ENCODE measurements around the gene STAG1. TPM values are rescaled to one million over a fixed set of nuclear protein-coding genes. Genes with fewer than 3 reads are reported as not detected.
"Not testable (repeated sequence)": the region's sequence is repeated elsewhere in the genome, so short reads cannot be mapped to it uniquely, and the experiment has no call there.

STAG1 gene
- total RNA-seq, 1 donor from 2014 or later, result 22.3 TPM

DNA sequence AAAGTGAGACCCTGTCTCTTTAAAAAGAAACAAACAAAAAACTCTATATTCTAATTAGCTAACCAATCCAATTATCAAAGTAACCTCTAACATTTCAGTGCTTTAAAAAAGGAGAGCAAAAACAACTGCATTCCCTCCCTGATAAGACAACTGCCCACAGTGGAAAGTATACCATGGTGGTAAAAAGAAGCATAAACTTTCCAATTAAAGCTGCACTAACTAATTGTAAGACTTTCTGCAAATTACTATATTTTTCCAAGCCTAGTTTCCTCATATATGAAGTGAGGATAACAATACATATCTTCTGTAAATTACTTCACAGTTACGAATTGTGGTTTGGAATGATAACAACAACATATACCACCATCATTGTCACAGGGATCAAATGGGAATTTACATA, 35.5 kb downstream of the STAG1 start:
- DNase-seq (no peak), ATAC-seq (no peak)
- intact Hi-C loops (cut with micrococcal nuclease), result no loop called here

DNA sequence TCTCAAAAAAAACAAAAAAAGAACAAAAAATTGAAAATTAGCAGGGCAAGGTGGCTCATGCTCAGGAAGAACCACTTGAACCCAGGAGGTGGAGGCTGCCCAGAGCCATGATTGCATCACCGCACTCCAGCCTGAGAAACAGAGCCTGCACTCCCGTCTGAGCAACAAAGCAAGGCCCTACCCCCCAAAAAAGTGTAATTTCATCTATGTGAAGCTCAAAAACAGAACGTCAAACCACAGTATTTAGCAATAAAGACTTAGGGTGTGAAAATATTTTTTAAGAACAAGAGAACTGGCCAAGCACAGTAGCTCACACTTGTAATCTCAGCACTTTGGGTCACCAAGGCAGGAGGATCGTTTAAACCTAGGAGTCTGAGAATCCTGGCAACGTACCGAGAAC, 38.2 kb downstream of the STAG1 start:
- DNase-seq, result no peak
- intact Hi-C loops (cut with micrococcal nuclease), result no loop called here
- ATAC-seq, result no peak

DNA sequence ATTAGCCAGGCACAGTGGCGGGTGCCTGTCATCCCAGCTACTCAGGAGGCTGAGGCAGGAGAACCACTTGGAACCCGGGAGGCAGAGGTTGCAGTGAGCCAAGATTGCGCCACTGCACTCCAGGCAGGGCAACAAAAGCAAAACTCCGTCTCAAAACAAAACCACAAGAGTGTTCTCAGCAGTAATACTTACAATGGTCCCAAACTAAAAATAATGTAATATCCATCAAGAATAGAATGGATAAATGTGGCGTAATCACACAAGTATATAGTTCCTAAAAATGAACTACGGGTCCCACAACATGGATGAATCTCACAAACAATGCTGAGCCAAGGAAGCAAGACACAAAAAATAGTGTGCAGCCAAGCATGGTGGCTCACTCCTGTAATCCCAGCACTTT, 39.2 kb downstream of the STAG1 start:
- ATAC-seq, result no peak
- DNase-seq, result no peak
- intact Hi-C loops (cut with micrococcal nuclease), result no loop called here

DNA sequence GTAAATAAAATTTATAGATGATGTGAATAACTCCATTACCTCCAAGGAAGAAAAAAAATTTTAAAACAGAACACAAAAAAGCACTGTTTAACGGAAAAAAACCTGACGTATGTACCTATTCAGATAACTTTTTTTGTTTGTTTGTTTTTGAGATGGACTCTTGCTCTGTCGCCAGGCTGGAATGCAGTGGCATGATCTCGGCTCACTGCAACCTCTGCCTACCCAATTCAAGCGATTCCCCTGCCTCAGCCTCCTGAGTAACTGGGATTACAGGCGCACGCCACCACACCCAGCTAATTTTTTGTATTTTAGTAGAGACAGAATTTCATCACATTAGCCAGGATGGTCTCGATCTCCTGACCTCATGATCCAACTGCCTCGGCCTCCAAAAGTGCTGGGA, 40.3 kb downstream of the STAG1 start:
- intact Hi-C loops (cut with micrococcal nuclease); ATAC-seq; DNase-seq: not testable (repeated sequence)

DNA sequence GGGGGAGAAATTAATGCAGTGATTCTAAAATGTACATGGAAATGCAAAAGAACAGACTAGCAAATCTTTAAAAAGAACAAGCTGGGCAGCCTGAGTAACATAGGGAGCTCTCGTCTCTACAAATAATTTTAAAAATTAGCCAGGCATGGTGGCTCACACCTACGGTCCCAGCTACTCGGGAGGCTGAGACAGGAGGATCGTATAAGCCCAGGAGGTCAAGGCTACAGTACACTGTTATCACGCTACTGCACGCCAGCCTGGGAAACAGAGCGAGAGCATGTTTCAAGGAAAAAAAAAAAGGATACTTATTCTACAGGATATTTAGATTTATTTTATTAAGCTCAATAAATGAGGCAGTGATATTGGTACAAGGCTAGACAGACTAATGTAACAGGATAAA, 40.9 kb downstream of the STAG1 start:
- DNase-seq (no peak), ATAC-seq (no peak)
- intact Hi-C loops (cut with micrococcal nuclease), result no loop called here

DNA sequence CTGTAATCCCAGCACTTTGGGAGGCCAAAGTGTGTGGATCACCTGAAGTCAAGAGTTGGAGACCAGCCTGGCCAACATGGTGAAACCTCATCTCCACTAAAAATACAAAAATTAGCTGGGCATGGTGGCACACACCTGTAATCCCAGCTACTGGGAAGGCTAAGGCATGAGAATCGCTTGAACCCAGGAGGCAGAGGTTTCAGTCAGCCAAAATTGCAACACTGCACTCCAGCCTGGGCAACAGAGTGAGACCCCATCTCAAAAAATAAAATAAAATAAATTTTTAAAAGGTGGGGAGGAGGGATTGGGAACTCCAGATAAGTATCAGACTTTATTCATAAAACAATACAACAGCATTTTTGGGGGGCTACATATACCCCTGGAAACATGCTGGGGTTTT, 42.4 kb downstream of the STAG1 start:
- DNase-seq; intact Hi-C loops (cut with micrococcal nuclease); ATAC-seq: not testable (repeated sequence)

DNA sequence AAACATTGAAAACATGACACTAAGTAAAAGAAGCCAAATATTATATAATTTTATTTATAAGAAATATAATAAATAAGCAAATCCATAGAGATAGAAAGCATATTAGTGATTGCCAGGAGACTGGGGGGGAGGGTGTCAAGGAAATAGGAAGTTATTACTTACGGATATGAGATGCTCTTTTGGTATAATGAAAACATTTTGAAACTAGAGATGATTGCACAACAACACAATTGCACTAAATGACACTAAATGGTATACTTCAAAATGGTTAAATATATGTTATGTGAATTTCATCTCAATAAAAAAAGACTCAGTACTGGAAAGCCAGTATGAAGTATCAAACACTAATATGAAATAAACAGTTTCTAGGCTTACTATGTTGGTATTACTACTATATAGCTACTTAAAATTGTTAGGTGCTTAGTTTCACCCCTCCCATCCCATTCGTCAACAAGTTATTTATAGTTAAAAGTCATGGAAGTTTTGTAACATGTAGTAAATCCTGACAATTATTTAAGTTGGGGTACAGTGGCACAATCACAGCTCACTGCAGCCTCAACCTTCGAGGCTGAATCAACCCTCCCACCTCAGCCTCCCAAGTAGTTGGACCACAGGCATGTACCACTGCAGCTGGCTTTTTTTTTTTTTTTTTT, 43.7 kb downstream of the STAG1 start:
- ATAC-seq, result no peak
- DNase-seq, result no peak
- intact Hi-C loops (cut with micrococcal nuclease), result no loop called here

DNA sequence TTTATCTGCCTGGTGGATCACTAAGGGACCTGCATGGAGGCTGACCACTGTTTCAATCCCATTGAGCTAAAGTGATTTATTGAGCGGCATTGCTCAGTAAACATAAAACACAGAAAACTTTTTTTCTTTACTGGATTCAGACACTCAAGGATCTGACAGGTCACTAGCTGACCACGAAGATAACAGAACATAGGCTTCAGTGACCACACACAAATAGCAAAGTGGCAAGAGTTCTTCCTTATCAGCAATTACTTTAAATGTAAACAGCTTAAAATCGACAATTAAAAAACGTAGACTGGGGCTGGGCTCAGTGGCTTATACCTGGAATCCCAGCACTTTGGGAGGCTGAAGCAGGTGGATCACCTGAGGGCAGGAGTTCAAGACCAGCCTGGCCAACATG, 48.7 kb downstream of the STAG1 start:
- intact Hi-C loops (cut with micrococcal nuclease), result no loop called here
- no peak for ATAC-seq

DNA sequence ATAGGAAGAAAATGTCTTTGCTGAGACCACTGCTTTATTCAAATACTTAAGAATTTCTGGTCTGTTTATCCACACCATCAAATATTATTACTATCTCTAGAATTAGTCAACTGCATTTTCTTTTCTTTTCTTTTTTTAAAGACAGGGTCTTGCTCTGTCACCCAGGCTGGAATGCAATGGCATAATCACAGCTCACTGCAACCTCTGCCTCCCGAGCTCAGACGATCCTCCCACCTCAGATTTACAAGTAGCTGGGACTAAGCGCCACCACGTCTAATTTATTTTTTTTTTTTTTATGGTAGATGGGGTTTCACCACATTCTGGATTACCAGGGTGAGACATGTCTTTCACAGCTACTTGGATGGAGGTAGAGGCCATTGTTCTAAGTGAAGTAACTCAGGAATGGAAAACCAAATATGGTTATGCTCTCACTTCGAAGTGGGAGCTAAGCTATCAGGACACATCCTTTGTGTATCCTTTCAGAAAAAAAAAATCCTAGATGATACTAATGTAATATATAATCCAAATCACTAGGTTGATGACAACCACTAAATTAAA, 52.8 kb downstream of the STAG1 start:
- intact Hi-C loops (cut with micrococcal nuclease), result no loop called here
- no peak for DNase-seq
- no peak for ATAC-seq

More for the DNA sequence above, 48.7 kb downstream of the STAG1 start:
- no peak for DNase-seq

DNA sequence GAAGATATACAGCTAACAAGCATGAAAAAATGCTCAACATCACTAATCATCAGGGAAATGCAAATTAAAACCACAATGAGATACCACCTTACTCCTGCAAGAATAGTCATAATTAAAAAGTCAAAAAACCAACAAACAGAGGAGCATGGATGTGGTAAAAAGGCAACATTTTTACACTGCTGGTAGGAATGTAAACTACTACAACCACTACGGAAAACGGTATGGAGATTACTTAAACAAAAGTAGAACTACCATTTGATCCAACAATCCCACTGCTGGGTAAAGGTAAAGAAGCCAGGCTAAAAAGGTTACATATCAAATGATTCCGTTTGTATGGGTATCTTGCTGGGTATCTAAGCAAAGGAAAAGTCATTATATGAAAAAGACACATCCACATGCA, 53.8 kb downstream of the STAG1 start:
- ATAC-seq (no peak), DNase-seq (no peak)
- intact Hi-C loops (cut with micrococcal nuclease), result no loop called here

DNA sequence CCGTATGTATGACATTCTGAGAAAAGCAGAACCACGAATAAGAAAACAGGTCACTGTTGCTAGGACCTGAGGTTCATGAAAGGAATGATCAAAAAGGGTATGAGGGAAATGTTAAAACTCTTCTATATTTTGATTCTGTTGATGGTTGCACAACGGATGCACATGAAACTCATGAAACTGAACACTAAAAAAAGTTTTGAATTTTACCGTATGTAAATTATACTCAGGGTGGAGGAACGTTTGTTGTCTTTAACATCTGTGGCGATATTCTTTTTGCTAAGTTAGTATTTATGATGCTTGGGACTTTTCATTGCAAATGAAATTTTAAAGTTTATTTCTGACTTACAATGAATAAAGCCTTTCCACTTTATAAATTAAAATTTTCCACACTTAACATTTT, 55.4 kb downstream of the STAG1 start:
- intact Hi-C loops (cut with micrococcal nuclease), result no loop called here
- ATAC-seq, result no peak
- DNase-seq, result no peak

DNA sequence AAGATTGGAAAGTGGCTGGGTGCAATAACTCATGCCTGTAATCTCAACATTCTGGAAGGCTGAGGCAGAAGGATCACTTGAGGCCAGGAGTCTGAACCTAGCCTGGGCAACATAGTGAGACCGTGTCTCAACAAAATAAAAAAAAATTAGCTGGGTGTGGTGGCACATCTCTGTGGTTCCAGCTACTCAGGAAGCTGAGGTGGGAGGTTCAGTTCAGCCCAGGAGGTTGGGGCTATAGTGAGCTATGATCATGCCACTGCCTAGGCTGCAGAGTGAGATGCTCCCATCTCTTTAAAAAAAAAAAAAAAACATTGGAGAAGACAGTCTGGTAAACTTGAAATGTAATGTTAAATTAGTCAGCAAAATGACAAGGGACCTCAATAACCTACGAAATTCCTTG, 57.9 kb downstream of the STAG1 start:
- DNase-seq (no peak), ATAC-seq (peak; percentile 17)
- intact Hi-C loops (cut with micrococcal nuclease), result no loop called here

DNA sequence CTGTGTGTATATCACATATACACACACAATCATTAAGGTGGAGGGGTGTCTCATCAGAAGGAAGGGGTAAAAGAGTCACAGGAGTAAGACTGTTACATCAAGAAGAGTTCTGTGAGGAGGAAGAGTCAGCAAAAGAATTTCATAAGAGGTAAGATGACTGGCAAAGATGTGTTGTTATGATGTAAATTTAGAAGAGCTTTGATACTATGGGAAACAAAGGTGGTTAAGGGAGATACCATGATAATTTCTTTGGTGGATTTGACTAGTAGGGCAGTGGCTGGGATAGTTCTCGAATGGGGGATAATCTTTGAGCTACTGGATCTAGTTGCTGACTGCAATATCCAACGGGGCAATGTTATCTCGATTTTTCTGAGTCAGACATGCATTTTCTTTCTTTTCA, 61.6 kb downstream of the STAG1 start:
- intact Hi-C loops (cut with micrococcal nuclease), result no loop called here
- DNase-seq (no peak), ATAC-seq (no peak)

DNA sequence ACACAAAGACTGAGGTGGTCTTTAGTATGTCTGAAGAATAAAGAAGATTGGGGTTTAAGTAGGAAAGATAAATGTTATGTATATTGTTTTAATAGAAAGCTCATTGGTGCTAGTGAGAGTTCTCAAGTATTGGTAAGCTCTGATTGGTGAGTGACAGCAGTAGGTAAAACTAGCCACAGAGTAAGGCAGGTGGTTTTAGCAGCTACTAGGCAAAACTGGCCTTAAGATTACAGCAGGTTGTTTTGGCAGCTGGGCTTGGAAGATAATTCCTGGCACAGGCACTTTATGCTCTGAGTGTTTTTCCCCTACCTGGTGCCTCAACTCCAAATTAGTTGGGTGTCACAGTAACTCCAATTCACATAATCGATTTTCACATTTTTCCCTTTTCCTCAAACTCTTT, 66.3 kb downstream of the STAG1 start:
- DNase-seq, result no peak
- intact Hi-C loops (cut with micrococcal nuclease), result no loop called here
- no peak for ATAC-seq

DNA sequence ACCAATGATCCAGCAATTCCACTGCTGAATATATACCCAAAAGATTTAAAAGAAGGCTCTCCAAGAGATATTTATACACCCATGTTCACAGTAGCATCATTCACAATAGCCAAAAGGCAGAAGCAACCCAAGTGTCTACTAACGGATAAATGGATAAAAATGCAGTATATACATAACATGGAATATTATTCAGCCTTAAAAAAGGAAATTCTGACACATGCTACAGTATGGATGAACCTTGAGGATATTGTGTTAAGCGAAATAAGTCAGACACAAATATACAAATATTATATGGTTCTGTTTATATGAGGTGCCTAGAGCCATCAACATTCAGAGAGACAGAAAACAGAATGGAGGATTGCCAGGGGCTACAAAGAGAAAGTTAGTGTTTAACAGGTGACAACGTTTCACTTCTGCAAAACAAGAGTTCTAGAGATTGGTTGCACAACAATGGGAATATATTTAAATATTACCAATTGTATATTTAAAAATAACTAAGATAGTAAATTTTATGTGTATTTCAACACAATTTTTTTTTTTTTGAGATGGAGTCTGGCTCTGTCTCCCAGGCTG, 69.4 kb downstream of the STAG1 start:
- DNase-seq (no peak), ATAC-seq (no peak)
- intact Hi-C loops (cut with micrococcal nuclease), result no loop called here

DNA sequence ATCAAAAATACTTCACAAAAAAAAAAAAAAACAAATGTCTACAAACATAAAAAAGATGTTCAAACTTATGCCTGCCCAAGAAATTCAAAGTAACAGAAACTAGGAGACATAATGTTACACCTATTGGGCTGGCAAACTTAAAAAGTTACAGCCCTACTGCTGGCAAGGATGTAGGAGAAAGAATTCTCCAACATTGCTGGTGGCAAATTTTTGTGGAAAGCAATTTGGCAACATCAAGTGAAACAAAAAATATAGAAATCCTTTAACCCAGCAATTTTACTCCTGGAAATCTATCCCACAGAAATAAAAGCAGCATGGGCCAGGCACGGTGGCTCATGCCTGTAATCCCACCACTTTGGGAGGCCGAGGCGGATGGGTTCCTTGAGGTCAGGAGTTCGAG, 73.2 kb downstream of the STAG1 start:
- intact Hi-C loops (cut with micrococcal nuclease), result no loop called here
- DNase-seq, result no peak
- no peak for ATAC-seq

DNA sequence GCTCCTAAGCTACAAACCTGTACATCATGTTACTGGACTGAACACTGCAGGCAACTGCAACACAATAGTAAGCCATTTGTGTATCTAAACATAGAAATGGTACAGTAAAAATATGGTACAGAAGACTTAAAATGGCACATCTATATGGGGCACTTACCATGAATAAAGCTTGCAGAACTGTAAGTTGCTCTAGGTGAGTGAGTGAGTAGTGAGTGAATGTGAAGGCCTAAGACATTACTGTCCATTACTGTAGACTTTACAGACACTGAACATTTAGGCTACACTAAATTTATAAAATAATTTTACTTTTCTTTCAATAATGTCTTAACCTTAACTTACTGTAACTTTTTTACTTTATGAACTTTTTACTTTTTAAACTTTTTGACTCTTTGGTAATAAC, 76.2 kb downstream of the STAG1 start:
- no peak for DNase-seq
- intact Hi-C loops (cut with micrococcal nuclease), result no loop called here
- no peak for ATAC-seq

DNA sequence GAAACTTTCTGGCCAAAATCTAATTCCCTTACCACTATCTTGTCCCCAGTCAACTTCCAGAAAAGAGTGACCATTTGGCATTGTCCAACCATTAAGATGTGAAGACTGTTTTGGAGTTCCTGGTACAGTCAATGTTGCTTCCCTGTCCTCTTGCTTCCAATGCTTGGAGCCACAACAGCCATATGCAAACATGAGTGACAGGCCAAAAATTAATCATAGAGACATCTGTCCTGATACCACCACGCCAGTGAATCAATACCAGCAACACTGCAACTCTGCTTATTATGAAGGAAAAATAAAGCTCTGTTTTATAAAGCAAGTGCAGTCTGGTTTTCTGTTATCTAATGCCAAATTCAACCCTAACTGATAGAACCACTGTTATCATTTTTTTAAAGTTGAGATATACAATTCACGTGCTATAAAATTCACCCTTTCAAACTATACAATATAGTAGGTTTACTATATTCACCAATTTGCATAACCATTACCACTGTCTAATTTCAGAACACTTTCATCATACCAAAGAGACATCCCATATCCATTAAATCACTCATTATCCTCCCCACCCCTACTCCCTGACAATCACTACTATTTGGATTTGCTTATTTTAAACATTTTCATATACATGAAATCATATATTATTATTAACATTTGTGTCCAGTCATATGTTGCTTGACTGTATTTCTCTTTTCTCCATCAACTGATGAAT, 76.9 kb downstream of the STAG1 start:
- intact Hi-C loops (cut with micrococcal nuclease), result no loop called here
- ATAC-seq, result no peak
- DNase-seq, result no peak

DNA sequence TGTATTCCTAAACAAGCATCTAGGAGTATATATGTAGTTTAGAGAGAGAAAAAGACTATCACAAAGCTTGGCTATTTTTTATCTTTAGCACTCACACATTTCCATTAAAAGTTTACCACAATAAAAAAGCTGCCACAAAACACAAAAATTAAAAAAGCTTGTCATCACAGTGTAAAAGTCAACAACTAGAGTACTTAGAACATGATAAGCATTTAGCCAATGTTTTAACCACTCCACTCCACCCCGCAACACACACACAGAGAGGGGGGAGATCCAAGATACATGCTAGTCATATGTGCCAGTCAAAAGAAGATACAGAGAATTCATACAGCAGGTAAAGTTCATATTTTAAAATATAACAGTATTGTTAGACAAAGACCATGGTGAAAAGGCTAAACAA, 79.7 kb downstream of the STAG1 start:
- intact Hi-C loops (cut with micrococcal nuclease), result no loop called here
- ATAC-seq (no peak), DNase-seq (no peak)

DNA sequence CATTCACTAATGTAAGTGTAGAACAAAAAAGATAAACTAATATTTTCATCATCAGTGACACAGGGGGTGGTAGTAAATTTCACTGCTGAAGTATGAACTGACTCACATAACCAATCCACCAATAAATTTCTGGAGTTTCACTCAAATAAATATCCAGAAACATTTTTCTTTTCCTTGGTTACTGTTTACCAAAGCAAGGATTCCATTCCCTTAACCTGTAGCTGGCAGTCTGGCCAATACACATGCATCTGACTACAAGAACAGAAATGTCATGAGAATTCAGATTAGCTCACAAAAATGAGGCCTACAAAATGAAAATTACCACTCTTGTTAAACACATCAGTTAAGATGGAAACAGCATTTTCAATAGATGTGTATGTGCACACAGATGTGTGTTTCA, 80.3 kb downstream of the STAG1 start:
- intact Hi-C loops (cut with micrococcal nuclease), result no loop called here
- no peak for DNase-seq
- no peak for ATAC-seq

DNA sequence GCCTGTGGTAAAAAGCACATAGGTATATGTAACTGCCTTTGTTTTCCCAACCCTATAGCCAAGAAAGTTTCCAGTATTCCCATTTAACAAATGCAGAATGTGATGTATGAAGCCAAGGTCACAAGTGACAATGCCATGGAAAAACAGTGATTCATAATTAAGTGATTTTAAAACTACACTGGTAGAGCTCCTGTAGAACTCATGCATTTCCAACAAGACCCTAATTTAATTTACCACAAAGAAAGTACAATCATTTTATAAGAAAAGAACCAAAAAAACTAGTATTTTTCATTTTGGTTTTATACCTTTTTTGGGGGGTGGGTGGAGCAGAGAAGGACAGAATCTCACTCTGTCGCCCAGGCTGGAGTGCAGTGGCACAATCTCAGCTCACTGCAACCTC, 82.0 kb downstream of the STAG1 start:
- intact Hi-C loops (cut with micrococcal nuclease), result no loop called here
- DNase-seq (no peak), ATAC-seq (no peak)

All from left ventricle myocardium superior (tissue), 1 donor.